HCT116 (cell line): ENCODE results near the gene DHRS4. TPM values are rescaled to one million over a fixed set of nuclear protein-coding genes. Genes with fewer than 3 reads are reported as not detected.
"Not testable (repeated sequence)": the region's sequence is repeated elsewhere in the genome, so short reads cannot be mapped to it uniquely, and the experiment has no call there.

Experiments used
- ATAC-seq: fragments of 200-7000 bp; cut with Tn5 transposase; 2 replicates; pipeline ENCODE4 v1.9.1; 2020; ENCODE audit warnings: mild to moderate bottlenecking, moderate library complexity
- BruUV-seq: library from RNA; stranded (reverse); fragments of 400-500 nt; replicated peaks from 2 replicates; lab custom pipeline; 2021; lab: Mats Ljungman, UMichigan
- CTCF ChIA-PET: fragments of 300-600 bp; sonication (Branson Sonifier 250); formaldehyde crosslinking; loops from one replicate; lab custom pipeline; 2021; ENCODE audit warnings: antibody characterized with exemption; lab: Charles Lee
- POLR2A ChIA-PET: fragments of 300-600, 350-600 bp; sonication (Branson Sonifier 250); formaldehyde crosslinking; loops from one replicate; lab custom pipeline; 2021; ENCODE audit warnings: antibody characterized with exemption; lab: Charles Lee
- RAD21 ChIA-PET, 2 experiments: fragments of 300-600 bp; sonication (Branson Sonifier 250); formaldehyde crosslinking; loops; one replicate each; lab custom pipeline; 2023; ENCODE audit warnings: low total read pairs in 2 of 2; ENCODE audit not compliant: uncharacterized antibody in 2 of 2, unreplicated experiment in 2 of 2, low non-redundant PET in 1 of 2; lab: Charles Lee
- DNase-seq: peaks from one replicate; pipeline ENCODE4 v3.0.0-alpha.2; 2010; ENCODE audit warnings: low read depth, low spot score
- H2AFZ ChIP-seq: fragments of 200-600 bp; shearing (Covaris generic), sonication (generic); 2 replicates; pipeline ENCODE4 v1.6.1; 2017; ENCODE audit warnings: low read depth, mixed run types, mixed read lengths, antibody characterized with exemption, low read length; ENCODE audit not compliant: poor library complexity, severe bottlenecking
- H3K27ac ChIP-seq: 2 replicates; pipeline ENCODE4 v1.5.1; 2012; ENCODE audit warnings: low read depth, low read length
- H3K27me3 ChIP-seq: fragments of 200-600 bp; sonication (generic); 2 replicates; pipeline ENCODE4 v1.6.1; 2016; ENCODE audit warnings: mixed run types, low read length, mixed read lengths; ENCODE audit not compliant: insufficient read depth
- H3K36me3 ChIP-seq, 2 experiments: fragments of 200-500 bp in 1 of 2; fragments of 200-600 bp in 1 of 2; sonication (Bioruptor generic) in 1 of 2; sonication (generic) in 1 of 2; 2 replicates each; pipeline versions ENCODE4 v1.5.1 to v1.6.1; 2014 to 2016; ENCODE audit warnings: low read length in 2 of 2, inconsistent platforms in 1 of 2, mixed read lengths in 1 of 2, mixed run types in 1 of 2; ENCODE audit not compliant: insufficient read depth in 2 of 2, control insufficient read depth in 1 of 2
- H3K4me1 ChIP-seq, 2 experiments: fragments of 200-600 bp in 1 of 2; sonication (generic) in 1 of 2; 2 replicates each; pipeline versions ENCODE4 v1.5.1 to v1.6.1; 2012 to 2017; ENCODE audit warnings: low read length in 2 of 2, inconsistent platforms in 1 of 2, mild to moderate bottlenecking in 1 of 2, mixed read lengths in 1 of 2, mixed run types in 1 of 2, moderate library complexity in 1 of 2; ENCODE audit not compliant: insufficient read depth in 2 of 2, control insufficient read depth in 1 of 2
- H3K4me2 ChIP-seq: fragments of 200-600 bp; sonication (generic); 2 replicates; pipeline ENCODE4 v1.6.1; 2017; ENCODE audit warnings: mixed run types, low read length, mixed read lengths
- H3K4me3 ChIP-seq, 2 experiments: fragments of 200-600 bp in 1 of 2; sonication (generic) in 1 of 2; replicated peaks in 1 of 2; 2 replicates each; pipeline ENCODE4 v1.5.1; 2011 to 2016; ENCODE audit warnings: low read length in 2 of 2, control low read depth in 1 of 2, low read depth in 1 of 2, mild to moderate bottlenecking in 1 of 2, mixed read lengths in 1 of 2, mixed run types in 1 of 2
- H3K79me2 ChIP-seq: fragments of 200-600 bp; sonication (generic); 2 replicates; pipeline ENCODE4 v1.6.1; 2017; ENCODE audit warnings: mild to moderate bottlenecking, mixed run types, low read length, moderate library complexity, mixed read lengths; ENCODE audit not compliant: insufficient read depth
- H3K9ac ChIP-seq: fragments of 200-600 bp; sonication (generic); 2 replicates; pipeline ENCODE4 v1.6.1; 2016; ENCODE audit warnings: low read length, mixed read lengths
- H3K9me2 ChIP-seq: fragments of 200-600 bp; sonication (generic), shearing (Covaris generic); 2 replicates; pipeline ENCODE4 v1.6.1; 2017; ENCODE audit warnings: mixed run types, mild to moderate bottlenecking, moderate library complexity; ENCODE audit not compliant: insufficient read depth
- H3K9me3 ChIP-seq, 2 experiments: fragments of 200-500 bp in 1 of 2; fragments of 200-600 bp in 1 of 2; sonication (Bioruptor generic) in 1 of 2; sonication (generic) in 1 of 2; 2 replicates each; pipeline ENCODE4 v1.6.1; 2014 to 2017; ENCODE audit warnings: low read length in 2 of 2, mixed read lengths in 2 of 2, inconsistent platforms in 1 of 2, low read depth in 1 of 2, mild to moderate bottlenecking in 1 of 2, mixed run types in 1 of 2, moderate library complexity in 1 of 2; ENCODE audit not compliant: control insufficient read depth in 1 of 2, insufficient read depth in 1 of 2
- H4K20me1 ChIP-seq: fragments of 200-600 bp; sonication (generic), shearing (Covaris generic); 2 replicates; pipeline ENCODE4 v1.6.1; 2017; ENCODE audit warnings: mixed run types, mild to moderate bottlenecking, moderate library complexity; ENCODE audit not compliant: insufficient read depth
- CTCF ChIP-seq, 3 experiments: fragments of 200-600 bp in 1 of 3; sonication (generic) in 1 of 3; IDR thresholded peaks in 2 of 3; conservative IDR thresholded peaks in 1 of 3; 2 replicates each; pipeline ENCODE4 v1.5.1; 2012 to 2017; ENCODE audit warnings: low read depth in 2 of 3, low read length in 2 of 3, antibody characterized with exemption in 1 of 3, borderline replicate concordance in 1 of 3, control low read depth in 1 of 3, mild to moderate bottlenecking in 1 of 3, mixed read lengths in 1 of 3, mixed run types in 1 of 3, moderate library complexity in 1 of 3; ENCODE audit not compliant: insufficient read depth in 1 of 3
- MAX ChIP-seq: IDR thresholded peaks from 2 replicates; pipeline ENCODE4 v1.6.1; 2012
- POLR2A ChIP-seq: IDR thresholded peaks from 2 replicates; pipeline ENCODE4 v1.7.0; 2011; ENCODE audit warnings: borderline replicate concordance; ENCODE audit not compliant: insufficient read depth, insufficient read length; ENCODE audit errors: extremely low read depth
- POLR2AphosphoS5 ChIP-seq: IDR thresholded peaks from 2 replicates; pipeline ENCODE4 v1.6.1; 2011; ENCODE audit warnings: mild to moderate bottlenecking, low read depth, low read length, moderate library complexity
- SIN3A ChIP-seq: IDR thresholded peaks from 2 replicates; pipeline ENCODE4 v1.6.1; 2012; ENCODE audit warnings: low read depth
- SP1 ChIP-seq: IDR thresholded peaks from 2 replicates; pipeline ENCODE4 v1.6.1; 2012; ENCODE audit warnings: low read depth
- TCF7L2 ChIP-seq: IDR thresholded peaks from 2 replicates; pipeline ENCODE4 v1.7.0; 2011; ENCODE audit warnings: borderline replicate concordance, inconsistent platforms; ENCODE audit not compliant: insufficient read depth, insufficient read length; ENCODE audit errors: extremely low read depth
- ZFX ChIP-seq: fragments of 450-650 bp; IDR thresholded peaks from 2 replicates; pipeline ENCODE4 v1.6.1; 2017
- intact Hi-C: fragments of 100-400 bp; cut with micrococcal nuclease; formaldehyde crosslinking; loops from 2 replicates; pipeline ENCODE4 v1.10.0; 2022
- total RNA-seq: library from RNA; stranded (reverse); gene quantifications from one replicate; pipeline ENCODE4 v1.2.1, GENCODE V29; 2021; ENCODE audit not compliant: unreplicated experiment

DHRS4 gene
- total RNA-seq, 1 experiment from 2014 or later: 21.8 TPM

GRCh38 chr14:23988607-23989363 is 35.2 kb downstream of the DHRS4 start, which contains the start of gene DHRS4L2:
Gene DHRS4L2 (plus strand): TSS chr14:23988929. CDS start chr14:23988948, 19 bp downstream.
- POLR2A ChIA-PET: interaction anchor here (1.1 kb wide), 2 partner anchors 18 to 105 kb away, joined by 4 to 5 read pairs; partner anchors contain the start of gene PCK2
- H4K20me1 ChIP-seq, H3K79me2 ChIP-seq, H2AFZ ChIP-seq, H3K9me2 ChIP-seq, RAD21 ChIA-PET, H3K9me3 ChIP-seq, H3K27me3 ChIP-seq, H3K36me3 ChIP-seq: not testable (repeated sequence)
- CTCF ChIA-PET: interaction anchor here (0.9 kb wide), 1 partner anchor 120 kb away, joined by 5 read pairs; no protein-coding TSS in a partner anchor
- H3K9ac ChIP-seq: peak within 1 kb of the TSS; percentile 80
- TSS peak; percentile 54 for BruUV-seq
- H3K4me2 ChIP-seq: peak within 1 kb of the TSS; percentile 98
- DNase-seq: peak; percentile 36
- intact Hi-C loops: loop anchor here (5.0 to 10.0 kb wide), 3 partner anchors 49 to 306 kb away; partner anchors contain the start of genes DHRS1, NOP9 and PCK2
- ATAC-seq: peak; percentile 97
- H3K4me3 ChIP-seq: peak within 1 kb of the TSS; percentile 59 to 74
- peak within 1 kb of the TSS; percentile 49 for H3K27ac ChIP-seq
- H3K4me1 ChIP-seq: peaks cover 3 to 19% of the 10 kb centered on the region in 2 experiments; a peak in 3 of 4 replicates
- TF ChIP-seq ZFX: peak; percentile 38; the same call in 1 of the 2 replicates
- peak; percentile 72 for TF ChIP-seq MAX
- TF ChIP-seq TCF7L2: peak; percentile 75
- peak; percentile 29 for TF ChIP-seq POLR2A
- peak in 1 of 3 experiments; percentile 4; a peak in 1 of 6 replicates for TF ChIP-seq CTCF (IDR thresholded peaks at IDR 0.05 in 2 of 3, conservative IDR thresholded peaks at IDR 0.05 in 1 of 3; ENCODE audit: borderline replicate concordance in 1 of 3, insufficient read depth in 1 of 3, low read depth in 2 of 3, low read length in 2 of 3)
- TF ChIP-seq SIN3A: peak; percentile 45; the same call in 1 of the 2 replicates
- TF ChIP-seq SP1: peak; percentile 19; the same call in 1 of the 2 replicates
- TF ChIP-seq POLR2AphosphoS5: peak; percentile 65

- peak overlapping the region; percentile 59 to 74 for H3K4me3 ChIP-seq
- H3K9me2 ChIP-seq, BruUV-seq, DNase-seq, H3K79me2 ChIP-seq, RAD21 ChIA-PET, H3K27ac ChIP-seq, H3K27me3 ChIP-seq, H3K36me3 ChIP-seq, POLR2A ChIA-PET, CTCF ChIA-PET, H4K20me1 ChIP-seq, ATAC-seq, H3K9me3 ChIP-seq, H2AFZ ChIP-seq: not testable (repeated sequence)
- peaks cover 3 to 19% of the 10 kb centered on the region in 2 experiments; a peak in 3 of 4 replicates for H3K4me1 ChIP-seq
- H3K4me2 ChIP-seq: peak overlapping the region; percentile 98
- H3K9ac ChIP-seq: peak overlapping the region; percentile 80
- intact Hi-C loops: loop anchor here (5.0 to 10.0 kb wide), 3 partner anchors 47 to 305 kb away; partner anchors contain the start of genes DHRS1, NOP9 and PCK2
These were observed 36.3 kb downstream of the DHRS4 start for GRCh38 chr14:23989734-23990445.

- H3K79me2 ChIP-seq, ATAC-seq, H3K9me2 ChIP-seq, H3K9ac ChIP-seq, CTCF ChIA-PET, H3K36me3 ChIP-seq, H3K27me3 ChIP-seq, H3K4me3 ChIP-seq, DNase-seq, H4K20me1 ChIP-seq, H3K27ac ChIP-seq, POLR2A ChIA-PET, BruUV-seq, H2AFZ ChIP-seq, H3K9me3 ChIP-seq, RAD21 ChIA-PET, intact Hi-C loops, H3K4me2 ChIP-seq: not testable (repeated sequence)
- H3K4me1 ChIP-seq: peaks cover 3 to 19% of the 10 kb centered on the region in 2 experiments; a peak in 3 of 4 replicates
These were observed 37.4 kb downstream of the DHRS4 start for GRCh38 chr14:23990961-23991360.
